Activated CD4-positive, alpha-beta T cell treated with anti-CD3 and anti-CD28 coated beads, Interleukin-2, amount 50 U/mL, for 24 hours (primary cell): ENCODE results near the gene CLCN7.

ENCODE experiments used
- DNase-seq, 2 donors: peaks; one replicate each; pipeline ENCODE4 v3.0.0-alpha.2; 2020; ENCODE audit warnings: low read depth in 1 of 2, low spot score in 1 of 2

Gene CLCN7

GRCh38 chr16:1407753-1408152, 67.1 kb downstream of the CLCN7 start:
- no peak for DNase-seq

GRCh38 chr16:1403733-1404132, 71.1 kb downstream of the CLCN7 start:
- no peak for DNase-seq

GRCh38 chr16:1403036-1403435, 71.8 kb downstream of the CLCN7 start:
- DNase-seq = no peak

DNA sequence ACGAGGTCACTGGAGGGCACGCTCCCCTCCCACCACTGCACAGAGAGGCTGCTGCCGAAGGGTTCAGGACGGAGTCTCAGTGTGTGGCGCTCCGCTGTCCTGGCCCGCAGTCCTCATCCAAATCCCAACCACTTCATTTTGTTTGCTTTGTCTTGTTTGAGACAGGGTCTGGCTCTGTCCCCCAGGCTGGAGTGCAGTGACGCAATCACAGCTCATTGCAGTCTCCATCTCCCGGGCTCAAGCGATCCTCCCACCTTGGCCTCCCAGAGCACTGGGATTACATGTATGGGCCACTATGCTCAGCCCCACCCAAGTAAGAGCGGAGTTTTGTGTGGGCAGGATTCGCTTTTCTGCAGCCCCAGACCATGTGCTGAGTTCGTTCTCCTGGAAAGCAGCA, 73.1 kb downstream of the CLCN7 start:
- no peak for DNase-seq

GRCh38 chr16:1401061-1401757, 73.6 kb downstream of the CLCN7 start:
- DNase-seq = no peak

GRCh38 chr16:1398826-1399581, 75.8 kb downstream of the CLCN7 start:
- no peak for DNase-seq

DNA sequence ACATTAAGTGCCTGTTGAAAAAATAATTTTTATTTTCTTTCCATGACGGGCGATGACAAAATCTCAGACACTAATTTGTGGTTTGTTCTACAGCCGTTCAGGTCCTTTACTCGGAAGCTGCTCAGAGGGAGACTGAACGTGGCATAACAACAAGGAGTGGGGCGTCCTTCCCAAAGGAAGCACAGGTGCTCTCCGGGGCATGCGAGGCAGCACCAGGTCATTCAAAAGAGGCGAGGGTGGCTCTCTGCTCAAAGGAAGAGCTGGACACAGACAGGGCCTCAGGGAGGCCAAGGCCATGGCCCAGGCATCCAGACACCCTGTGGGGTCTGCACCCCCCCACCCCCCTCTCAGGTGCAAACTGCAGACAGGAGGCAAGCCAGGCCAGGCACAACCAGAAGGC, 76.5 kb downstream of the CLCN7 start:
- DNase-seq = no peak

DNA sequence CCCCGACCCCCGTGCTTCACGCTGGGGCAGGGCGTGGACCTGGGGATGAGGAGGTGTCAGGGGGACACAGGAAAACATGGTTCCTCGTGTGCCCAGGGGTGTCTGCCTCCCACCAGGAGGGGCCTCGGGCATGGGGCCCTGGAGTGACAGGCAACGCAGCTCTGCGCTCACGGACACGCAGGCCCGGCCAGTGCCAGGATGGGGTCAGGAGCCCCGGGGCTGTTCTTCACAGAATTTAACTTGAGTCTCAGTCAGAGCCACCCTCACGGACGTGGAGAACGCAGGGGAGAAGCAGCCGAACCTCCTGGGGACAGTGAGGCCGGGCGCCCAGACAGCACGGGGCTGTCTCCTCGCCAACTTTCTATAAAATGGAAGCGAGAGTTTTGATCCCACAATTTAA, 77.0 kb downstream of the CLCN7 start:
- DNase-seq = no peak

GRCh38 chr16:1395444-1396031, 79.3 kb downstream of the CLCN7 start:
- DNase-seq = no peak
